Stomach smooth muscle (tissue), 2 donors: ENCODE data around the gene KIF11.

Source experiments
- H3K27ac ChIP-seq: one replicate; pipeline ENCODE4 v1.7.0; 2013; ENCODE audit warnings: mild to moderate bottlenecking, low read length, inconsistent platforms
- H3K27me3 ChIP-seq, 2 donors: one replicate each; pipeline ENCODE4 v1.7.0; 2013; ENCODE audit warnings: low read length in 2 of 2; ENCODE audit not compliant: insufficient read depth in 2 of 2, control insufficient read depth in 1 of 2
- H3K36me3 ChIP-seq, 2 donors: one replicate each; pipeline ENCODE4 v1.7.0; 2013; ENCODE audit warnings: low read length in 2 of 2; ENCODE audit not compliant: control insufficient read depth in 2 of 2, insufficient read depth in 2 of 2
- H3K4me1 ChIP-seq: one replicate; pipeline ENCODE4 v1.7.0; 2013; ENCODE audit warnings: low read length; ENCODE audit not compliant: control insufficient read depth, insufficient read depth
- H3K4me3 ChIP-seq, 2 donors: one replicate each; pipeline ENCODE4 v1.7.0; 2013; ENCODE audit warnings: low read length in 2 of 2
- H3K9ac ChIP-seq, 2 donors: one replicate each; pipeline ENCODE4 v1.7.0; 2013; ENCODE audit warnings: low read length in 2 of 2, mild to moderate bottlenecking in 1 of 2
- H3K9me3 ChIP-seq, 2 donors: one replicate each; pipeline ENCODE4 v1.7.0; 2013; ENCODE audit warnings: low read length in 2 of 2; ENCODE audit not compliant: control insufficient read depth in 2 of 2
- donor health status: healthy.
- donor health status: Pancreatic carcinoma.

KIF11 gene

DNA sequence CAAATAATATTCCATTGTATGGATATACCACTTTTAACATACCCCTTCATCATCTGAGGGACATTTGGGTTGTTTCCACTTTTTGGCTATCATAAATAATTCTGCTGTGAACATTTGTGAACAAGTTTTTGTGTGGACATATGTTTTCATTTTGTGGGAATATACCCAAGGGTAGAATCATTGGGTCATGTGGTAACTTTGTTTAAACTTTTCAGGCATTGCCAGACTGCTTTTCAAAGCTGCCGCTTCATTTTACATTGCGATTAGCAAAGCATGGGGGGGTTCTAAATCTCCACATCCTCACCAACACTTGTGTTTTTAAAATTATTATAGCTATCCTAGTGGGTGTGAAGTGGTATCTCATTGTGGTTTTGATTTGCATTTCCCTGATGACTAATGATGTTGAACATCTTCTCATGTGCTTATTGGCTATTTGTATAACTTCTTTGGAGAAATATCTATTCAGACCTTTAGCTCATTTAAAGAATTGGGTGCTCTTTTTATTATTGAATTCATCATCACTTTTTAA is 88.4 kb downstream of the KIF11 start:
- no peak overlapping the region for H3K27ac ChIP-seq
- no peaks in the 10 kb centered on the region for H3K36me3 ChIP-seq
- no peaks in the 10 kb centered on the region for H3K4me1 ChIP-seq
- H3K9ac ChIP-seq, result no peak overlapping the region
- no peak overlapping the region for H3K4me3 ChIP-seq
- H3K9me3 ChIP-seq, result no peaks in the 10 kb centered on the region
- H3K27me3 ChIP-seq, result no peaks in the 10 kb centered on the region

DNA sequence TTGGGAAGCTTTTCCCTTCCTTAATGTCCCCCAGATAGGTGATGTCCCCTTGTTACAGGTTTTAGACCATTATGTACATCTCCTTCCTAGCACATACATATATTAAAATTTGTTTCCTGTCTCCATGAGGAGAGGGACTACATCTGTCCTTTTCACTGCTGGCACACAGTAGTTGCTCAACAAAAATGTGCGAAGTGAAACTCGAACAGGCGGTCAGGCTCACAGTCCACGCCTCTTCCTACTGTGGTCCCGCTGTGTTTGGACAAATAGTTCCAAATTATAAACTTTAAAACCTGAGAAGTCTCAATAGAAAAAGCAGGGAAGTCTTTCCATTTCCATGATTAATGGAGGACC is 95.6 kb downstream of the KIF11 start:
- Histone ChIP-seq H3K4me3 (peak overlapping the region; percentile 60 to 81), H3K36me3 (no peaks in the 10 kb centered on the region), H3K27ac (no peak overlapping the region), H3K9me3 (peaks cover 0 to 4% of the 10 kb centered on the region in 2 donors), H3K27me3 (peaks cover 6 to 38% of the 10 kb centered on the region in 2 donors), H3K9ac (peak overlapping the region in 1 of 2 donors; percentile 47), H3K4me1 (peaks cover 16% of the 10 kb centered on the region)

DNA sequence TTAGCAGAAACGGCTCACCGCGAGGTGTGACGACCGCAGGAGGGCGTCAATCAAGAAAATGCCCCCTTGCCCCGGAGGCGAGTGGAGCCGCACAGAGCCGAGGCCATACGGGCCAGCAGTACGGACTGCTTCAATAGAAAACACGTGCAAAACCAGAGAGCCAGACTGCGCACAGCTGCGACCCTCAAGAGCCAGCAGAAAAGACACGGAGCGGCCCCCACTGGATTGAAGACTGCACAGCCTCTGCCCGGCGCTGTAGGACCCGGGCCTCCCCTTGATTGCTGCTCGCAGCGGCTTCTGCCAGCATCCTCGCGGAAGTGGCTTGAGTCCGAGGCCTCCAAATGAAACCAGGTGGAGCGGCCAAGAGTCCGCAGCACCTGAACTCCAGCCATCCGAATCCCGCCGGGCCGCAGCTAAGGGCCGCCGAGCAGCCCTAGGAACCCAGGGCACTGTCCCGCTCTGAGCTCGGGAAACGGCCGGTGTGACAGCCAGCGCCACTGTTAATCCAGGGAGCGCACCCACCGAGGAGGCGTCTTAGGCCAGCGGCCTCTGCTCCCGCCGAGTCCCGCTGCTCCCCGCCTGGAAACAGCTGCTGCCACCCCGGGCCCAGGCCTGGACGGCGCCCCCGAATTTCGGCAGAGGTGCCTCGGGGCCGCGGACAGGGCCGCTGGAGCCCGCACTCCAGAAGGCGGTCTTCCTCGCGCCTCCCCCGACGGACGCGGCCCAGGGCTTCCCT is 96.2 kb downstream of the KIF11 start:
- Histone ChIP-seq H3K4me3 (peak overlapping the region; percentile 60 to 81), H3K9me3 (peaks cover 0 to 4% of the 10 kb centered on the region in 2 donors), H3K9ac (peak overlapping the region; percentile 28 to 51), H3K27ac (peak overlapping the region; percentile 24), H3K27me3 (peaks cover 6 to 38% of the 10 kb centered on the region in 2 donors), H3K4me1 (peaks cover 16% of the 10 kb centered on the region), H3K36me3 (no peaks in the 10 kb centered on the region)

DNA sequence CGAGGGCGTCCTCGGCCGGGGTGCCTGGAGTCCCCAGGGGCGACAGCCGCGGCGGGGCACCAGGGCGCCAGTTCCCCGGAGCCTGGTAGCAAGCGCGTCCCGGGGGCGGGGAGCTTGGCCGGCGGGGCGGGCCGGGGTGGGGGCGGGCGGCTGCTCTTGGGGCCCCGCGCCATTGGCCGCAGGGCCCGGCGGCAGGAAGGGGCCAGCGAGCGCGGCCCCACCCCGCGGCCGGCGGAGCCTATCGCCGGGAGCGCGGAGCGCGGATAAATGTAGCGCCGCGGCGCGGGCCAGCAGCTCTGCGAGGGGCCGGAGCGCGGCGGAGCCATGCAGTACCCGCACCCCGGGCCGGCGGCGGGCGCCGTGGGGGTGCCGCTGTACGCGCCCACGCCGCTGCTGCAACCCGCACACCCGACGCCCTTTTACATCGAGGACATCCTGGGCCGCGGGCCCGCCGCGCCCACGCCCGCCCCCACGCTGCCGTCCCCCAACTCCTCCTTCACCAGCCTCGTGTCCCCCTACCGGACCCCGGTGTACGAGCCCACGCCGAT is 96.8 kb downstream of the KIF11 start, which contains the start of gene HHEX:
Gene HHEX (plus strand): TSS at position 293 of the 548 bp plus-strand sequence. CDS start 32 bp downstream, at position 325.
- peak within 1 kb of the TSS; percentile 49 for H3K27ac ChIP-seq
- H3K4me1 ChIP-seq, result peaks cover 16% of the 10 kb centered on the region
- H3K9ac ChIP-seq, result peak within 1 kb of the TSS; percentile 28 to 51
- H3K27me3 ChIP-seq, result peaks cover 6 to 43% of the 10 kb centered on the region in 2 donors
- no peaks in the 10 kb centered on the region for H3K36me3 ChIP-seq
- peaks cover 0 to 4% of the 10 kb centered on the region in 2 donors for H3K9me3 ChIP-seq
- peak within 1 kb of the TSS; percentile 60 to 81 for H3K4me3 ChIP-seq

DNA sequence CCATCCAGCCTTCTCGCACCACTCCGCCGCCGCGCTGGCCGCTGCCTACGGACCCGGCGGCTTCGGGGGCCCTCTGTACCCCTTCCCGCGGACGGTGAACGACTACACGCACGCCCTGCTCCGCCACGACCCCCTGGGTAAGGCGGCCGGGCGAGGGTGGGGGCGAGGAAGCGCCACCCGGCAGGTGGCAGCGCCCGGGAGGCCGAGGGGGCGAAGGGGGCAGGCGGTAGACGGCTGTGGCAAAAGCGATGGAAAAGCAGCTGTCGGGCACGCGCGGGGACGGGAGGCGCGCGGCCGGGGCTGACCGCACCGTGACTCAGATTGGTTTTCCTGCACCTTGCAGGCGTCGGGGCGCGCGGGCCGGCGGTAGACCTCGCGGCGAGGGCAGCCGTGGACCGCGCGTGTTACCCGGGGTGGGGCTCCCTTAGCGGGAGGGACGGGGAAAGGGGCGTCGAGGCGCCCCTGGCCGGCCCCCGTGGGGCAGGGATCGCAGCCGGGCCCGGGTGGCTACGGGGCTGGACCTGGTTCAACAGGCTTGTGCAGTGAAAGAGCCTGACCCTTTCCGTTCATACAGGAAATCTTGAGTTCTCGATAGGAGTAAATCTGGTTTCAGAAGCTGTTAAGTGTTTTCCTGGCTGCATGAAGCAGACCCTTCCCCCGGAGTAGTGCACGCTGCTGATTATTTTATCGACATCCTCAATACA is 97.4 kb downstream of the KIF11 start:
- Histone ChIP-seq H3K27ac (peak overlapping the region; percentile 49), H3K4me1 (peaks cover 16% of the 10 kb centered on the region), H3K4me3 (peak overlapping the region; percentile 43 to 81), H3K9ac (peak overlapping the region in 1 of 2 donors; percentile 47), H3K9me3 (peaks cover 0 to 4% of the 10 kb centered on the region in 2 donors), H3K36me3 (no peaks in the 10 kb centered on the region), H3K27me3 (peaks cover 6 to 43% of the 10 kb centered on the region in 2 donors)

DNA sequence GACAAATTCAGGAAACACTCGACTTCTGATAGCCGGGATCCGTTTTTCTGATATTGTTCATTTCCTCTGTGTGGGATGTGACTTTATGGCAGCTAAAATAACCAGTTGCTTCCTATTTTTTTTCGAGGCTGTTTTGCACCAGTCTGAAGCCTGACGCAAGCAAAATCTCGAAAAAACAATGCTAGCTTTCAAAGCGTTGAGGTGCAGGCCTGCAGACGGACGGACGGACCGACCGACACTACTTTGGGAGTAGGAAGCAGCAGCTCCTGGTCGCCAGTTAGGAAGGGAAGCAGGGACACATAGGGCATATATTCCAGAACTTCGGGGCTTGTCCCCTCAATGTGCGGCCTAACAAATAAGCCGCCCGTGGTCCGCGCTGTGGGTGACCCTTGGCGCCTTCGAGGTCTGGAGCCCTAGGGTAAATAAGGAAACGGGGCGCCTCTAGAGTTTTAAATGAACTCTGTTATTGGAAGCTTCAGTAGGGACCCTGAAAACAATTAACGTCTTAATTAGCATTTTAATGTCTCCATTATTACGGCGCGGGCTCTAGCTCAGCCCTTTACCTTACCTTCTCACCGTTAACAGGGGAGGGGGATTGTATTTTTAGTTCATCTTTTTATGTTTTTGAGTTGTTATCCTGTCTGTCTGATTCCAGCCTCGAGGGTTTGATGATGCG is 98.1 kb downstream of the KIF11 start:
- Histone ChIP-seq H3K27ac (no peak overlapping the region), H3K9ac (no peak overlapping the region), H3K27me3 (peaks cover 6 to 49% of the 10 kb centered on the region in 2 donors), H3K36me3 (no peaks in the 10 kb centered on the region), H3K4me1 (peaks cover 20% of the 10 kb centered on the region), H3K9me3 (peaks cover 0 to 4% of the 10 kb centered on the region in 2 donors), H3K4me3 (peak overlapping the region; percentile 43 to 81)

DNA sequence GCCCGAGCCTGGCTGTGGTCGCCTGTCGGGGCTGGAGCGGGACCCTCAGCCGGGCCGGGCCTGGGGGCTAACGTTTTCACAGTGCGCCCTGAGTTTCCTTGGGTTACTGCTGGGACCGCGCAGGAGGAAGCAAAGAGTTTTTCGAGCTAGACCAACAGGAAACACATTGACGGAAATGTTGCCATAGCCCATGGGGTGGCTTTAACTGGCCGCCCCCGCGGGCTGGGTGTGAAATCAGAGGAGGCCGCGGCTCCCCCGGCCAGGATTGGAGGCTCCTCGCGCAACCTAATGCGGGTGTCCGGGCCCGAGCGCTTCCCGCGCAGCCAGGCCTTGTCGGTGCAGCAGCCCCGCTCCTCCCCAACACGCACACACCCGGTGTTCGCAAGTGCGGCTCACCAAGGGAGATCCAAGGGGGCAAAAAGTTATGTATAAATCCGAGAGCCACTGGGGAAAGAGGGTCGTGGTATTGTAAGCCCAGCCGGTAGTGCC is 98.7 kb downstream of the KIF11 start:
- Histone ChIP-seq H3K27me3 (peaks cover 6 to 53% of the 10 kb centered on the region in 2 donors), H3K9me3 (peaks cover 0 to 4% of the 10 kb centered on the region in 2 donors), H3K4me1 (peaks cover 20% of the 10 kb centered on the region)

DNA sequence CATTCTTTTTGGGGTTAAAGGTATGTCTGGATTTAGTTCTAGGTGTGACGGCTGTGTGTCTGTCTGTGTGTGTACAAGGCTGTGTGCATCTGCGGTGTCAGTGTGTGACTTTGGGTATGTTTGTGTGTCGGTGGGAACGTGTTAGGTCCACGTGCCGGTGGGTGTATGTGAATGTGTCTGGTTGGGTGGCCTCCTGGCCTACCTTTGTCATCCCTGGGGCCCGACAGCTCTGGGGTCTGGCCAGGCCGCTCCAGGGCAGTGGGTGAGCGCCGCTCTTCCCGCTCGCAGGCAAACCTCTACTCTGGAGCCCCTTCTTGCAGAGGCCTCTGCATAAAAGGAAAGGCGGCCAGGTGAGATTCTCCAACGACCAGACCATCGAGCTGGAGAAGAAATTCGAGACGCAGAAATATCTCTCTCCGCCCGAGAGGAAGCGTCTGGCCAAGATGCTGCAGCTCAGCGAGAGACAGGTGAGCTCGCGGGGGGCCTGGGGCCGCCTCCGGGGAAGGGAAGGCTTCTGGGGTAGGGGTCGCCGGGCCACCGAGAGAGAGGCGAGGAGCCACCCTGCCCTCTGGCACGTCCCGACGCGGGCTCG is 99.2 kb downstream of the KIF11 start:
- Histone ChIP-seq H3K27me3 (peaks cover 6 to 53% of the 10 kb centered on the region in 2 donors), H3K9ac (peak overlapping the region in 1 of 2 donors; percentile 42), H3K27ac (no peak overlapping the region), H3K4me3 (peak overlapping the region; percentile 4 to 81), H3K4me1 (peaks cover 20% of the 10 kb centered on the region), H3K36me3 (no peaks in the 10 kb centered on the region), H3K9me3 (peaks cover 0 to 4% of the 10 kb centered on the region in 2 donors)

More for the DNA sequence above, 98.7 kb downstream of the KIF11 start:
- H3K4me3 ChIP-seq, result peak overlapping the region; percentile 4 to 81
- H3K9ac ChIP-seq, result peak overlapping the region in 1 of 2 donors; percentile 42
- H3K27ac ChIP-seq, result no peak overlapping the region
- H3K36me3 ChIP-seq, result no peaks in the 10 kb centered on the region

DNA sequence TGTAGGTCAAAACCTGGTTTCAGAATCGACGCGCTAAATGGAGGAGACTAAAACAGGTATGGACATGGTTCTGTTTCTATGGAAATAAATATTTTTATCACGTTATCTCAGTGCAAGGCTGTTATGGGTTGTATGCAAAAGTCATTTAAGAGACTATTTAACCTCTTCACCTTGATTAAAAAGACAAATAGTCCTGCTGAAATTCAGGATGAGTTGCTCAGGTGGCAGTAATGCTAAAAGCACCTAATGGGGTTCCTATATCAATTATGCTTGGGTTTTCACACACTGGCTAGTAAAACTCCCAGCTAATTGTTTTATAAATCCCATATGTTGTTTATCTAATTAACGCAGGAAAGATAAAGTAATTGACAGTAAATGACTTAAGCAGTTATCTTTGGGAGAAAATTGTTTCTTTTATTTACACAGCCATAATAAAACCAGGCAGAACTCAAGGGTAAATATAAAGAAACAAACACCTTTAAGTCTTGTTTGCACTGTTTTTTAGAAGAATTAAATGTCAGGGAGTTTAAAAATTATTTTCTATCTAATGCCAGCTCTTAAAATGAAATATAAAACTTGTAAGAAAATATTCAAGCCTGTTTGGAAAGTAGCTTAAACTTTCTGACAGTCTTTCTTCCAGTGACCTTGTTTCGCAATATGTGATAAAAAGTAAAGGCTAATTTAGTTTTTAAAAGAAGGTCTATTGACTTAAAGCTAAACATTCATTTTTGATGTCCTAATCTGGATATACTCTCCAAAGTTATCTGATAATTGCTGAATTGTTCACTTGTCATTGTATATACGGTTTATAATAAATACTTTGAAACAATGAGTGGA is 100.0 kb downstream of the KIF11 start:
- no peak overlapping the region for H3K9ac ChIP-seq
- H3K4me3 ChIP-seq, result no peak overlapping the region
- no peaks in the 10 kb centered on the region for H3K36me3 ChIP-seq
- no peak overlapping the region for H3K27ac ChIP-seq
- H3K9me3 ChIP-seq, result peaks cover 0 to 4% of the 10 kb centered on the region in 2 donors
- H3K27me3 ChIP-seq, result peaks cover 6 to 53% of the 10 kb centered on the region in 2 donors
- H3K4me1 ChIP-seq, result peaks cover 20% of the 10 kb centered on the region
